Stimulated activated CD4-positive, alpha-beta T cell treated with anti-CD3 and anti-CD28 coated beads, Interleukin-2, amount 100 ng/mL, for 4 hours (primary cell): ENCODE results near the gene ARRDC2.
"Not testable (repeated sequence)": the region's sequence is repeated elsewhere in the genome, so short reads cannot be mapped to it uniquely, and the experiment has no call there.

Source experiments
- DNase-seq: peaks from one replicate; pipeline ENCODE4 v3.0.0-alpha.2; 2020; ENCODE audit warnings: low read depth

The ARRDC2 gene

GRCh38 chr19:18016209-18016910 is 8.4 kb downstream of the ARRDC2 start:
- DNase-seq: no peak

- DNase-seq: no peak
Observed at GRCh38 chr19:18017275-18018083, 9.5 kb downstream of the ARRDC2 start.

GRCh38 chr19:18020212-18021085 is 12.5 kb downstream of the ARRDC2 start:
- no peak for DNase-seq

GRCh38 chr19:18021121-18021755 is 13.3 kb downstream of the ARRDC2 start:
- no peak for DNase-seq

- peak; percentile 53 for DNase-seq
Observed at GRCh38 chr19:18023622-18024251, 15.8 kb downstream of the ARRDC2 start.

- no peak for DNase-seq
Observed at GRCh38 chr19:18027151-18027550, 19.2 kb downstream of the ARRDC2 start.

- no peak for DNase-seq
Observed at GRCh38 chr19:18029617-18030338, 21.8 kb downstream of the ARRDC2 start.

- not testable (repeated sequence) for DNase-seq
Observed at GRCh38 chr19:18031401-18031800, 23.4 kb downstream of the ARRDC2 start.

- DNase-seq: not testable (repeated sequence)
Observed at GRCh38 chr19:18032102-18032501, 24.1 kb downstream of the ARRDC2 start.

GRCh38 chr19:18041054-18041453 is 33.1 kb downstream of the ARRDC2 start:
- no peak for DNase-seq

GRCh38 chr19:18043676-18044075 is 35.7 kb downstream of the ARRDC2 start:
- no peak for DNase-seq

- DNase-seq: peak; percentile 86
Observed at GRCh38 chr19:18044825-18045304, 36.9 kb downstream of the ARRDC2 start.

- no peak for DNase-seq
Observed at GRCh38 chr19:18045307-18046050, 37.5 kb downstream of the ARRDC2 start.

GRCh38 chr19:18046059-18046718 is 38.2 kb downstream of the ARRDC2 start:
- DNase-seq: no peak

- DNase-seq: no peak
Observed at GRCh38 chr19:18049385-18049784, 41.4 kb downstream of the ARRDC2 start.

GRCh38 chr19:18051887-18052286 is 43.9 kb downstream of the ARRDC2 start:
- no peak for DNase-seq

GRCh38 chr19:18053576-18054219 is 45.7 kb downstream of the ARRDC2 start:
- DNase-seq: no peak

GRCh38 chr19:18055967-18056366 is 48.0 kb downstream of the ARRDC2 start:
- DNase-seq: no peak

- no peak for DNase-seq
Observed at GRCh38 chr19:18057557-18057956, 49.6 kb downstream of the ARRDC2 start.
